ENCODE data around the gene EPB41L3. TPM values are rescaled to one million over a fixed set of nuclear protein-coding genes. Genes with fewer than 3 reads are reported as not detected.
A peak's percentile ranks its signal among the peaks of the same experiment; 100 is the strongest.

Gene EPB41L3
- total and polyA plus RNA-seq, 2 donors (not counting 1 experiment from before 2014, with no cell fraction given) = 3.1 to 29.9 TPM

- H2AFZ ChIP-seq (ENCODE audit: low read length) = no peak overlapping the region
- no peak overlapping the region for H3K9ac ChIP-seq (ENCODE audit: insufficient read depth, low read length)
- TF ChIP-seq CTCF (conservative IDR thresholded peaks at IDR 0.05 in 1 of 2, IDR thresholded peaks at IDR 0.05 in 1 of 2; ENCODE audit: low read depth in 1 of 2, low read length in 2 of 2) = no peak
- no peak for TF ChIP-seq EZH2 (IDR thresholded peaks at IDR 0.05; ENCODE audit: low read length, missing control alignments)
- no peaks in the 10 kb centered on the region for H4K20me1 ChIP-seq (ENCODE audit: control insufficient read depth, extremely low read depth, insufficient read depth, low read length)
- no peak overlapping the region for H3K4me3 ChIP-seq (replicated peaks in 1 of 4; ENCODE audit: control extremely low read depth in 1 of 4, insufficient read depth in 1 of 4, low read depth in 3 of 4, low read length in 4 of 4)
- no peak for DNase-seq (ENCODE audit: low read depth in 2 of 2)
- no peaks in the 10 kb centered on the region for H3K9me3 ChIP-seq (ENCODE audit: control insufficient read depth, insufficient read depth, low read depth, low read length)
- no peaks in the 10 kb centered on the region for H3K27me3 ChIP-seq (ENCODE audit: control insufficient read depth, insufficient read depth, low read length)
- H3K36me3 ChIP-seq (ENCODE audit: control insufficient read depth, insufficient read depth, low read length) = no peaks in the 10 kb centered on the region
- H3K27ac ChIP-seq (ENCODE audit: insufficient read depth, low read length) = no peak overlapping the region
- no peaks in the 10 kb centered on the region for H3K4me1 ChIP-seq (ENCODE audit: control insufficient read depth, extremely low read depth, insufficient read depth, low read length)
- no peak overlapping the region for H3K4me2 ChIP-seq (ENCODE audit: extremely low read depth, insufficient read depth, low read length)
- no peaks in the 10 kb centered on the region for H3K79me2 ChIP-seq (ENCODE audit: control insufficient read depth, insufficient read depth, low read length)
These were observed 99.0 kb downstream of the EPB41L3 start for GRCh38 chr18:5444847-5445246.

- Histone ChIP-seq H2AFZ (ENCODE audit: low read length) (no peak overlapping the region), H3K36me3 (ENCODE audit: control insufficient read depth, insufficient read depth, low read length) (no peaks in the 10 kb centered on the region), H4K20me1 (ENCODE audit: control insufficient read depth, extremely low read depth, insufficient read depth, low read length) (no peaks in the 10 kb centered on the region), H3K9ac (ENCODE audit: insufficient read depth, low read length) (no peak overlapping the region), H3K4me3 (replicated peaks in 1 of 4; ENCODE audit: control extremely low read depth in 1 of 4, insufficient read depth in 1 of 4, low read depth in 3 of 4, low read length in 4 of 4) (no peak overlapping the region), H3K9me3 (ENCODE audit: control insufficient read depth, insufficient read depth, low read depth, low read length) (no peaks in the 10 kb centered on the region), H3K27me3 (ENCODE audit: control insufficient read depth, insufficient read depth, low read length) (no peaks in the 10 kb centered on the region), H3K4me1 (ENCODE audit: control insufficient read depth, extremely low read depth, insufficient read depth, low read length) (no peaks in the 10 kb centered on the region), H3K79me2 (ENCODE audit: control insufficient read depth, insufficient read depth, low read length) (no peaks in the 10 kb centered on the region), H3K27ac (ENCODE audit: insufficient read depth, low read length) (no peak overlapping the region), H3K4me2 (ENCODE audit: extremely low read depth, insufficient read depth, low read length) (no peak overlapping the region)
- TF ChIP-seq CTCF (conservative IDR thresholded peaks at IDR 0.05 in 1 of 2, IDR thresholded peaks at IDR 0.05 in 1 of 2; ENCODE audit: low read depth in 1 of 2, low read length in 2 of 2) = no peak
- no peak for TF ChIP-seq EZH2 (IDR thresholded peaks at IDR 0.05; ENCODE audit: low read length, missing control alignments)
- DNase-seq (ENCODE audit: low read depth in 2 of 2) = peak in 1 of 2 donors; percentile 38
These were observed 99.5 kb downstream of the EPB41L3 start for GRCh38 chr18:5444269-5444668.

GRCh38 chr18:5439986-5440696 lies 103.7 kb downstream of the EPB41L3 start:
- Histone ChIP-seq H3K27ac (ENCODE audit: insufficient read depth, low read length) (no peak overlapping the region), H3K4me2 (ENCODE audit: extremely low read depth, insufficient read depth, low read length) (no peak overlapping the region), H3K4me1 (ENCODE audit: control insufficient read depth, extremely low read depth, insufficient read depth, low read length) (no peaks in the 10 kb centered on the region), H3K27me3 (ENCODE audit: control insufficient read depth, insufficient read depth, low read length) (no peaks in the 10 kb centered on the region), H3K4me3 (replicated peaks in 1 of 4; ENCODE audit: control extremely low read depth in 1 of 4, insufficient read depth in 1 of 4, low read depth in 3 of 4, low read length in 4 of 4) (no peak overlapping the region), H3K9ac (ENCODE audit: insufficient read depth, low read length) (no peak overlapping the region), H4K20me1 (ENCODE audit: control insufficient read depth, extremely low read depth, insufficient read depth, low read length) (no peaks in the 10 kb centered on the region), H2AFZ (ENCODE audit: low read length) (no peak overlapping the region), H3K79me2 (ENCODE audit: control insufficient read depth, insufficient read depth, low read length) (no peaks in the 10 kb centered on the region), H3K36me3 (ENCODE audit: control insufficient read depth, insufficient read depth, low read length) (no peaks in the 10 kb centered on the region), H3K9me3 (ENCODE audit: control insufficient read depth, insufficient read depth, low read depth, low read length) (no peaks in the 10 kb centered on the region)
- TF ChIP-seq CTCF (conservative IDR thresholded peaks at IDR 0.05 in 1 of 2, IDR thresholded peaks at IDR 0.05 in 1 of 2; ENCODE audit: low read depth in 1 of 2, low read length in 2 of 2) (no peak), EZH2 (IDR thresholded peaks at IDR 0.05; ENCODE audit: low read length, missing control alignments) (no peak)
- DNase-seq (ENCODE audit: low read depth in 2 of 2) = peak in 1 of 2 donors; percentile 53

Measured in fibroblast of lung (primary cell).